ENCODE results near the gene DLG1. TPM values are rescaled to one million over a fixed set of nuclear protein-coding genes. Genes with fewer than 3 reads are reported as not detected.

The DLG1 gene
- total and polyA plus RNA-seq, 2 experiments from 2014 or later: 27.6 to 98.0 TPM

- TF ChIP-seq ZNF462 (CRISPR knock-in tag; IDR thresholded peaks at IDR 0.05) (no peak), ZNF114 (CRISPR knock-in tag; IDR thresholded peaks at IDR 0.05) (no peak), NANOG (IDR thresholded peaks at IDR 0.05; ENCODE audit: borderline replicate concordance) (no peak), EZH2phosphoT487 (IDR thresholded peaks at IDR 0.05; ENCODE audit: unreplicated experiment) (no peak), JUNB (IDR thresholded peaks at IDR 0.05; ENCODE audit: unreplicated experiment) (no peak), STAT1 (IDR thresholded peaks at IDR 0.05; ENCODE audit: unreplicated experiment) (no peak)
- TF ChIP-seq, protein P1, sequence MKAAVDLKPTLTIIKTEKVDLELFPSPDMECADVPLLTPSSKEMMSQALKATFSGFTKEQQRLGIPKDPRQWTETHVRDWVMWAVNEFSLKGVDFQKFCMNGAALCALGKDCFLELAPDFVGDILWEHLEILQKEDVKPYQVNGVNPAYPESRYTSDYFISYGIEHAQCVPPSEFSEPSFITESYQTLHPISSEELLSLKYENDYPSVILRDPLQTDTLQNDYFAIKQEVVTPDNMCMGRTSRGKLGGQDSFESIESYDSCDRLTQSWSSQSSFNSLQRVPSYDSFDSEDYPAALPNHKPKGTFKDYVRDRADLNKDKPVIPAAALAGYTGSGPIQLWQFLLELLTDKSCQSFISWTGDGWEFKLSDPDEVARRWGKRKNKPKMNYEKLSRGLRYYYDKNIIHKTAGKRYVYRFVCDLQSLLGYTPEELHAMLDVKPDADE (IDR thresholded peaks at IDR 0.05): no peak
Observed at GRCh38 chr3:197171481-197172067, 126.8 kb downstream of the DLG1 start (continued).

DNA sequence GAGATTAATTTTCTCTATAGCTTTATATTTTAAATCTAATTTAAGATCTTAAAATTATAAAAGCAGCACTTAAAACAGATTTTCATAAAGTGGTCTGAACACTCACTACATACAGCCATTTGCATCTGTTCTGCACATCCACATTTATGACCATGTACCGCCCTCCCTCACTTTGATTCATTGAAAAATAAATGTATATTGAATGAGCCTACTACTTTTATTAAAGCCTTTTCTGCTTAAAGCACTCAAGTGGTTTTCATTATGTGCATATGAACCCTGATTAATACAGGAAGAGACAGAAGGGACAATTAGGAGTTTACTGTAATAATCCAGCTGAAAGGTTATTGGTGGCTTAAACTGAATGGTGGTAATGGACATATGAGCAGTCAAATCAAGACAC lies 129.4 kb downstream of the DLG1 start:
- no peak overlapping the region for H3K4me3 Mint-ChIP-seq
- H3K27ac ChIP-seq (ENCODE audit: low read depth): no peak overlapping the region

More for the DNA sequence above, 129.4 kb downstream of the DLG1 start:
- no peak overlapping the region for H3K4me3 ChIP-seq
- Mint-ChIP-seq H3K27me3 (ENCODE audit: insufficient read depth, low read depth, poor library complexity) (peaks cover 5% of the 10 kb centered on the region), H3K9me3 (no peaks in the 10 kb centered on the region), H3K36me3 (ENCODE audit: low read depth) (peaks cover 3% of the 10 kb centered on the region; the same call in 1 of the 3 replicates), H3K4me1 (peaks cover 11% of the 10 kb centered on the region), H3K27ac (no peak overlapping the region)
- no peak for TF ChIP-seq CREB1 (CRISPR knock-in tag; IDR thresholded peaks at IDR 0.05; ENCODE audit: low read depth)
- no peak for TF ChIP-seq ZNF114 (CRISPR knock-in tag; IDR thresholded peaks at IDR 0.05)
- TF ChIP-seq, protein P2, sequence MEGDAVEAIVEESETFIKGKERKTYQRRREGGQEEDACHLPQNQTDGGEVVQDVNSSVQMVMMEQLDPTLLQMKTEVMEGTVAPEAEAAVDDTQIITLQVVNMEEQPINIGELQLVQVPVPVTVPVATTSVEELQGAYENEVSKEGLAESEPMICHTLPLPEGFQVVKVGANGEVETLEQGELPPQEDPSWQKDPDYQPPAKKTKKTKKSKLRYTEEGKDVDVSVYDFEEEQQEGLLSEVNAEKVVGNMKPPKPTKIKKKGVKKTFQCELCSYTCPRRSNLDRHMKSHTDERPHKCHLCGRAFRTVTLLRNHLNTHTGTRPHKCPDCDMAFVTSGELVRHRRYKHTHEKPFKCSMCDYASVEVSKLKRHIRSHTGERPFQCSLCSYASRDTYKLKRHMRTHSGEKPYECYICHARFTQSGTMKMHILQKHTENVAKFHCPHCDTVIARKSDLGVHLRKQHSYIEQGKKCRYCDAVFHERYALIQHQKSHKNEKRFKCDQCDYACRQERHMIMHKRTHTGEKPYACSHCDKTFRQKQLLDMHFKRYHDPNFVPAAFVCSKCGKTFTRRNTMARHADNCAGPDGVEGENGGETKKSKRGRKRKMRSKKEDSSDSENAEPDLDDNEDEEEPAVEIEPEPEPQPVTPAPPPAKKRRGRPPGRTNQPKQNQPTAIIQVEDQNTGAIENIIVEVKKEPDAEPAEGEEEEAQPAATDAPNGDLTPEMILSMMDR (conservative IDR thresholded peaks at IDR 0.05; ENCODE audit: low read depth in 2 of 2): no peak
- no peak for TF ChIP-seq STAT1 (IDR thresholded peaks at IDR 0.05; ENCODE audit: unreplicated experiment)
- TF ChIP-seq EZH2phosphoT487 (IDR thresholded peaks at IDR 0.05; ENCODE audit: unreplicated experiment): no peak
- H3K27me3 ChIP-seq (ENCODE audit: insufficient read depth): no peaks in the 10 kb centered on the region
- no peak overlapping the region for H3K4me2 ChIP-seq
- ATAC-seq: no peak
- H3F3A ChIP-seq (replicated peaks; ENCODE audit: low read depth): no peaks in the 10 kb centered on the region
- no peaks in the 10 kb centered on the region; the same call in 1 of the 2 replicates for H4K20me1 ChIP-seq (replicated peaks; ENCODE audit: insufficient read depth)
- H3K79me2 ChIP-seq (replicated peaks; ENCODE audit: insufficient read depth): peaks cover 42% of the 10 kb centered on the region
- no peaks in the 10 kb centered on the region for H3K4me1 ChIP-seq (ENCODE audit: insufficient read depth)
- H3K36me3 ChIP-seq (ENCODE audit: insufficient read depth): no peaks in the 10 kb centered on the region
- no peaks in the 10 kb centered on the region for H3K9me2 ChIP-seq (ENCODE audit: insufficient read depth)
- DNase-seq (ENCODE audit: low spot score): no peak
- no peak overlapping the region for H2AFZ ChIP-seq
